ENCODE data around the gene MTG1.
"Not testable (repeated sequence)": the region's sequence is repeated elsewhere in the genome, so short reads cannot be mapped to it uniquely, and the experiment has no call there.

MTG1 gene

DNA sequence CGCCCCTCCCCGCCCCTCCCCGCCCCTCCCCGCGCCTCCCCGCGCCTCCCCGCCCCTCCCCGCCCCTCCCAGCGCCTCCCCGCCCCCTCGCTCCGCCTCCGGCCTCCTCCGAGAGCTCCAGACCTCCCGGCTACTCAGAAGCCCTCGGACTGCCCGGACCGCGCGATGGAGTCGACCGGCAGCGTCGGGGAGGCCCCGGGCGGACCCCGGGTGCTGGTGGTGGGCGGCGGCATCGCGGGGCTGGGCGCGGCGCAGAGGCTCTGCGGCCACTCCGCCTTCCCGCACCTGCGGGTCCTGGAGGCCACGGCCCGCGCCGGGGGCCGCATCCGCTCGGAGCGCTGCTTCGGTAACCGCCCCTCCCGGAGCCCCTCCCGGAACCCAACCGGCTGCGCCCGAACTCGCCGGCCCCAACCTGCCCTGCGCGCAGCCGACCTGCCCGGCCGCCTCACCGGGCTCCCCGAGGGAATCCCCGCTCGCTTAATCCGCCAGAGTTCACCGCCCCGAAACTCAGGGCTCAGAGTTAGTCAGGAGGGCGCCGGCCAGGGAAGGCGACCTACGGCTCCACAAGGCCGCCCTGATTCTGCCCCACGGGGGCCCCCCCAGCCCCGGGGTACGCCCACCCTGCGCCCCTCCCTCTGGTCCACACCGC is 14.7 kb upstream of the MTG1 start, which contains the start of gene PAOX:
TSS of gene PAOX (plus strand) at position 111 of the 649 bp plus-strand sequence. CDS start at position 166, 55 bp downstream.
- DNase-seq = no peak

DNA sequence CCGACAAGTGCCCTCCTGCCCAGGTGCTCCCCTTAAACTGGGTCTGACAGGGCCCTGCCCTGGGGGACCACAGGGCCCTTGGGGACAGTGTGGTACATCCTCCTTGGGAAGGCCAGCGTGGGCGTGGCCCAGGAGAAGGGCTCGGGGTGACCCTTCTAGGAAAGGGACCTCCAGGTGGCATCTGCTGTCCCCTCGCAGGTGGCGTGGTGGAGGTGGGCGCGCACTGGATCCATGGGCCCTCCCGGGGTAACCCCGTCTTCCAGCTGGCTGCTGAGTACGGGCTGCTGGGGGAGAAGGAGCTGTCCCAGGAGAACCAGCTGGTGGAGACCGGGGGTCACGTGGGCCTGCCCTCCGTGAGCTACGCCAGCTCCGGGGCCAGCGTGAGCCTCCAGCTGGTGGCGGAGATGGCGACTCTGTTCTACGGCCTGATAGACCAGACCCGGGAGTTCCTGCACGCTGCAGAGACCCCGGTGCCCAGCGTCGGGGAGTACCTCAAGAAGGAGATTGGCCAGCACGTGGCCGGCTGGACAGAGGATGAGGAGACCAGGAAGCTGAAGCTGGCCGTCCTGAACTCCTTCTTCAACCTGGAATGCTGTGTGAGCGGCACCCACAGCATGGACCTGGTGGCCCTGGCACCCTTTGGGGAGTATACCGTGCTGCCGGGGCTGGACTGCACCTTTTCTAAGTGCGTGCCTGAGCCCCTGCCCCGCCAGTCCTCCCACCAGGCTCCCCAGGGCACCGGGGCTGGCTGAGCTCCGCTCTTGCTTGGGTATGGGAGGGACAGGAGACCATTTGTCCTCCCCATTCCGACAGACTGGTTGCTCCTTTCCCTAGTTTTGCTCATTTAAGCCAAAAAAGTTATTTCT is 13.9 kb upstream of the MTG1 start:
- DNase-seq = no peak

DNA sequence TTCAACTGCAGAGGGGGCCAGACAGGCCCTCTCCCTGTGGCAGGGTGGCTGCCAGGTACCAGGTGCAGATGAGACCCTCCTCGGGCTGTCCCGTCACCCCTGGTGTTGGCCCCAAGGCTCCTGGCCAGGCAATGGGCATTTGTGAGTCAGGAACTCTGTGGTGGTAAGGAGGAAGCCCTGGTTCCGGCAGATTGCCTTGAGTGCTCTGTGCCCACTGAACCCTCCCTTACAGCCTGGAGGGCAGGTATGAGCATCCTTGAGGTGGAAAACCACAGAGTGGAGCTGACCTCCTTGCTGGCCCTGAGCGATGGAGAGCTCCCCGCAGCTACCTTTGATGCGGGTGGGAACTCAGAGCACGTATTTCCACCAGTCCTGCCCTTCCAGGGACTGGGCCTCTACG is 12.9 kb upstream of the MTG1 start:
- no peak for DNase-seq

DNA sequence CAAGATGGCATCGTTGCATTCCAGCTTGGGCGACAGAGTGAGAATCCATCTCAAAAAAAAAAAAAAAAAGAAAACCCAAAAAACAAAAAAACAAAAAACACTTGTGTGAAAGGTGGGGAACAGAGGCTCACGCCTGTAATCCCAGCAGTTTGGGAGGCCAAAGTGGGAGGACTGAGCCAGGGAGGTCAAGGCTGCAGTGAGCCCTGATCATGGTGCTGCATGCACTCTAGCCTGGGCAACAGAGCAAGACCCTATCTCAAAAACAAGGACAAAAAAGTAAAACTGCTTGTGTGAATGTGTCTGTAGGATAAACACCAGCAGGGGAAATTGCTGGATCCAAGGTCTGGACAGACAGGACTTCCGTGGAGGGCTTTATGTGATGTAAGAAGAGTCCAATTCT is 10.4 kb upstream of the MTG1 start:
- no peak for DNase-seq

DNA sequence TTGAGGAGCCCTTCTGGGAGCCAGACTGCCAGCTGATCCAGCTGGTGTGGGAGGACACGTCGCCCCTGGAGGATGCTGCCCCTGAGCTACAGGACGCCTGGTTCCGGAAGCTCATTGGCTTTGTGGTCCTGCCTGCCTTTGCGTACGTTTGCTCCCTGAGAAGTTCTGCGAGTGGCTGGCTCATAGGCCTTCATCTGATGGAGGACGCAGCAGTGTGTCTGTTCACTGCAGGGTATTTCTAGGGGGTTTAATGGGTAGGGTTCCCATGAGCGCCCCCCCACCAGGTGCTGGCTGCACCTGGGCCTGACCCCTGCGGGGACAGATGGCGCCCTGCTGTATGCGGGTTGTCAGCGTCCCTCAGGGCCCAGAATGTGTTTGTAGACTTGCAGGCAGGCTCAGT is 9.9 kb upstream of the MTG1 start:
- DNase-seq = no peak

DNA sequence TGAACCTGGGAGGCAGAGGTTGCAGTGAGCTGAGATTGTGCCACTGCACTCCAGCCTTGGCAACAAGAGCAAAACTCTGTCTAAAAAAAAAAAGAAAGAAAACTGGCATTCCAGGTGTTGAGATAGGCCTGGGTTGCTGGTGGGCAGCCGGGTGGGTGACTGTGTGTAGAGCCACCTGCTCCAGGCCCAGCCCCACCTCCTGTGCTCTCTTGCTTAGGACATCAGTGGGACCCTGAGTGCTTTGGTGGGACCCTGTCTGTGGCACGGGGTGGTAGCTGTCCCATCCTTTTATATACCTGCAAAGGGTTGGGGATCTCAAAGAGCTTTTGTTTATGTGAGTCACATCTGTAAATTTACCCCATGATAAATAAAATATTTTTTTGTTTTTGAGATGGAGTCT is 8.7 kb upstream of the MTG1 start:
- DNase-seq = no peak

DNA sequence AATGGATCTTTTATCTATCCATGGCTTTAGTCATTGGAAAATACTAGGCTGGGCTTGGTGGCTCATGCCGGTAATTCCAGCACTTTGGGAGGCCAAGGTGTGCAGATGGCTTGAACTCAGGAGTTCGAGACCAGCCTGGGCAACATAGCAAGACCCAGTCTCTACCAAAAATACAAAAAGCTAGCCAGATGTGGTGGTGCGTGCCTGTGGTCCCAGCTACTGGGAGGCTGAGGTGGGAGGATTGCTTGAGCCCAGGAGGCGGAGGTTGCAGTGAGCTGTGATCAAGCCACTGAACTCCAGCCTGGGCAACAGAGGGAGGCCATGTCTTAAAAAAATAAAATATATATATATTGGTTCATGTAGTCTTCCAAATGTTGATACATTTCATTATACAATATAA is 7.0 kb upstream of the MTG1 start:
- not testable (repeated sequence) for DNase-seq

DNA sequence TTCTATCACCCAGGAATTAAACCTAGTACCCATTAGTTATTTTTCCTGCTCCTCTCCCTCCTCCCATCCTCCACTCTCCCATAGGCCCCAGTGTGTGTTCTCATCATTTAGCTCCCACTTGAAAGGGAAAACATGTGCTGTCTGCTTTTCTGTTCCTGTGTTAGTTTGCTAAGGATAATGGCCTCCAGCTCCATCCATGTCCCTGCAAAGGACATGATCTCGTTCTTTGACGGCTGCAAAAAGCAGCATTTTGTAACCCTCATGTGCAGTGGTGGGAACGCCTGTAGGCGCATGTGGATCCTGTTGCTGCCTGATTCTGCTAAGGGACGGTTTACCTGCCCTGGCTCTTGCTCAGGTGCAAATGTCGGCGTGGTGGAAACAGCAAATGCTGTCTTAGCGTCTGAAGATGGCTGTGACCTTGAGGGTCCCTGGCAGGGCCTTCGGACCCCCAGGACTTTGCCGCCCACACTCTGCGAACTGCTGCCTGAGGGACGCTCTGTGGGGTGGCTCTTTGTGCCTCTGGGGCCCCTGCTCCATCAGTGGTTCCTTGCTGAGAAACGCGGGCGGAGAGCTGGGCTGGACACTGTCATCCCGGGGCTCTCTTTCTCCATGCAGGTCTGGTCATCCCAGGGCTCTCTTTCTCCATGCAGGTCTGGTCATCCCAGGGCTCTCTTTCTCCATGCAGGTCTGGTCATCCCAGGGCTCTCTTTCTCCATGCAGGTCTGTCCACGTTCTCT is 5.6 kb upstream of the MTG1 start:
- DNase-seq = no peak

DNA sequence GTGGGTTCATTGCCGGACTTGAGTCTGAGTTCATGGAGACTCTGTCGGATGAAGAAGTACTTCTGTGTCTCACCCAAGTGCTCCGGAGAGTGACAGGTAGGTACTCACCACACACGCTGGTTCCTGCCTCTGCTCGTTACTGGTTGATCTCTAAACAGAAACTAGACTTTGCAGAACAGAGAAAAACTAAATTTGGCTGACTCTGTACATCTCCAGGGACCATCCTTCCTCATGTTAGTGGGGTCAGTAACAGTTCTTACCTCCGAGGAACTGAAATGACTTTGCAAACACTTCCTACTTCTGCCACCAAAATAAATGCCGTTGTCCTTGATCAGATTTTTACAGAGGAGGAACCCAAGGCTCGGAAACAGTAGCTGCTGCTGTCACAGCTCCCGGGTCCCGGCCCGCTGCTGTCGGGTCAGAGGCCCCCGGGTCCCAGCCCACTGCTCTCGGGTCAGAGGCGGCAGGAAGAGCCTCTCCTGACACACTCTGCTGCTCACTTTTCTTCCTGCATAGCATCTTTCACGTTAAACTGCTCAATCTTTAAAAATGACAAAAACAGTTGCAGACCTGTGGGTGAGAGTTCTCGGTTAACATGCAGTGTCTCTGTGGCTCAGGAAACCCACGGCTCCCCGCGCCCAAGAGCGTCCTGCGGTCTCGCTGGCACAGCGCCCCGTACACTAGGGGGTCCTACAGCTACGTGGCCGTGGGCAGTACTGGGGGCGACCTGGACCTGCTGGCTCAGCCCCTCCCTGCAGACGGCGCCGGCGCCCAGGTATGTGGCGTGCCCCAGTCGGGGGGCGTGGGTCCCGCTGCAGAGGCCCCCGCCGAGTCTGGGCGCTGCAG is 4.8 kb upstream of the MTG1 start:
- DNase-seq = no peak

DNA sequence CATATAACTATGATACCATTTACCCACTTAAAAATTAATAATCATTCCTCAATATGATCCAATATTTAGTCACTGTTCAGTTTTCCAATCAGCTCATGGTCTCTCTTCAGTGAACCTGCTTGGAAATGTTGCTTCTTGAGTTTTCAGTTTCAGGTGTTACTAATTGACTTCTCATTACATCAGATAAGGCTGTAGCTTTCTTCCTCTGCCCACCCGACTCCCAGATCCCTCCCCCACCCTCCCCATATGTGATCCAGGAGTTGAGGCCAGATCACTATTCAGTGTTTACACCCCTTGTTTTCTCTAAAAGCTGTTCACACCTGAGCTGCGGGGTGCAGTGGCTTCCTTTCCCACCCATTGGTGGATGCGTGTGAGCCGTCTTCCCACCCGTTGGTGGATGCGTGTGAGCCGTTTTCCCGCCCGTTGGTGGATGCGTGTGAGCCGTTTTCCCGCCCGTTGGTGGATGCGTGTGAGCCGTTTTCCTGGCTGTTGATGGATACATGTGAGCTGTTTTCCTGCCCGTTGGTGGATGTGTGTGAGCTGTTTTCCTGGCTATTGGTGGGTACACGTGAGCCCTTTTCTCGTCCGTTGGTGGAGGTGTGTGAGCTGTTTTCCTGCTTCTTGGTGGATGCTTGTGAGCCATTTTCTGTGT is 3.2 kb upstream of the MTG1 start:
- DNase-seq = no peak

DNA sequence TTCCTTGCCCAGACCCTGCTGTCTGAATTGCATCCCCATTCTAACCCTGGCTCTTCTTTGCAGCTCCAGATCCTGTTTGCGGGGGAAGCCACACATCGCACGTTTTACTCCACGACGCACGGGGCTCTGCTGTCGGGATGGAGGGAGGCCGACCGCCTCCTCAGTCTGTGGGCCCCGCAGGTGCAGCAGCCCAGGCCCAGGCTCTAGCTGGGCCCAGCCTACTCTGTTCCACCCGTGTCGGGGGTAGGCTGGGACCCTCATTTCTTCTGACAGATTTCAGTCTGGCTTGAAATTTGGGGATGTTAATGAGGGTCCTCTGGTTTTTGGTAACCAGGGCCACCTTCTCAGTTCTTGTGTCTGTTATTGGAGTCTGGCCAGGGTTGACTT is 2.7 kb upstream of the MTG1 start:
- no peak for DNase-seq

DNA sequence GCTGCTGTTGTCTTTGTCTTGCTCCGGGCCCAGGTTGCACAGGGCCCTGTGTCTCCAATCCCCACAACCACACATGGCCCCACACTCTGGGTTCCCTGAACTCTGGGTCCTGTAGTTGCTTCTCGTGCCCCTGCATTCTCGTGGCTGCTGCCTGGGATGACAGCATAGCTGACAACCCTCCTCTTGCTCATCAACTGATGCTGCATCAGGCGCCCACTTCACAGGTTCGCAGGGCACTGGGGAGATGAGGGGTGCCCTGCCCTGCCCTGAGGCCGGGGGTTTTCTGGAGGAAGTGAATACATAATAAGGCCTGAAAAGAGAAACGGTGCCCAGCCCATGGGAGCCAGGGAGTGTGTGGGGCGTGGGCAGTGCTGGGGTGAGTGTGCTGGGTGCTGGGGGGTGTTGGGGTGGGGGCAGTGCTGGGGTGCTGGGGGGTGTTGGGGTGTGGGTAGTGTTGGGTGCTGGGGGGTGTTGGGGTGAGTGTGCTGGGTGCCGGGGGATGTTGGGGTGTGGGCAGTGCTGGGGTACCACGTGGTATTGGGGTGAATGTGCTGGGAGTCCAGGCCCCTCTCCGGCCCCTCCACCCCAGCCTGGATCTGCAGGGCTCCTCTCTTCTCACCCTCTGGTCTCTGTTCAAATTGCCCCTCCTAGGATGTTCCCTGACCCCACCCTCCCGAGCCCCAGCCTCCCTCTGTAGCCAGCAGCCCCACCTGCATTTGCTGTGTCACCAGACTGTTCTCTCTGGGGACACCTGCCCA is 2.0 kb upstream of the MTG1 start:
- no peak for DNase-seq

DNA sequence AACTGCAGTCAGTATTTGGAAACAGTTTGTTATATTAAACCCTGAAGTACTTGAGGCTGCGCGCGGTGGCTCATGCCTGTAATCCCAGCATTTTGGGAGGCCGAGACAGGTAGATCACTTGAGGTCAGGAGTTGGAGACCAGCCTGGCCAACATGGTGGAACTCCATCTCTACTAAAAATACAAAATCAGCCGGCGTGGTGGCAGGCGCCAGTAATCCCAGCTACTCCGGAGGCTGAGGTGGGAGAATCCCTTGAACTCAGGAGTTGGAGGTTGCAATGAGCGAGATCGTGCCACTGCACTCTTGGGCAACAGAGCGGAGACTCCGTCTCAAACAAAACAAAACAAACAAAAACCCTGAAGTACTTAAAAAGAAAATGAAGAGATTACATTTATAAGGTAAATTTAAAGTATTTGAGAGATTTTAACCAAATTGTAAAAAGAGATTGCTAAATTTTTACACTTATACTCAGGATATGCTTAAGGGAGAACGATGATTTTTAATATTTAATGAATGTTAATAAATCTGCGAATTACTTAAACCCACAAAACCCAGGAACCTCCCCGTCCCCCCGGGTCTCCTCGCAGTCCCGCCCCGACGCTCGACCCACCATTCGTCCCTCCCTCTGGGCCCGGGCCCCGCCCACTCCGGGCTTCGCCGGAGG is 425 bp upstream of the MTG1 start:
- DNase-seq = no peak

DNA sequence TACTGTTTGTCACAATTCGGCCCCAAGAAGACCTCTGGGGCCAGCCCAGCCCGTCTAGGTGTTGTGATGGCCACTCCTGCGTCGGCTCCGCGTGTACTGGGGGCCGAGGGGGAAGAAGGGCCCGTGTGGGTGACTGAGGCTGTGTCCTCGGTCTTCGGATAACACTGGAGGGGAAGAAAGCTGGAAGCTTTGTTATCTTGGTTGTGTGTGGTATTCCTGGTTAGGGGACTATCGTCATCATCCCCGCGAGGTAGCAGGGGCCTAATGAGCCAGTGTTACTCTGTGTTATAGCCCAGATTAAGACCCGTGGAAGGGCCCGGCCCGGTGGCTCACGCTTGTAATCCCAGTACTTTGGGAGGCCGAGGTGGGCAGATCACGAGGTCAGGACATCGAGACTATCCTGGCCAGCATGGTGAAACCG is 854 bp downstream of the MTG1 start:
- no peak for DNase-seq

DNA sequence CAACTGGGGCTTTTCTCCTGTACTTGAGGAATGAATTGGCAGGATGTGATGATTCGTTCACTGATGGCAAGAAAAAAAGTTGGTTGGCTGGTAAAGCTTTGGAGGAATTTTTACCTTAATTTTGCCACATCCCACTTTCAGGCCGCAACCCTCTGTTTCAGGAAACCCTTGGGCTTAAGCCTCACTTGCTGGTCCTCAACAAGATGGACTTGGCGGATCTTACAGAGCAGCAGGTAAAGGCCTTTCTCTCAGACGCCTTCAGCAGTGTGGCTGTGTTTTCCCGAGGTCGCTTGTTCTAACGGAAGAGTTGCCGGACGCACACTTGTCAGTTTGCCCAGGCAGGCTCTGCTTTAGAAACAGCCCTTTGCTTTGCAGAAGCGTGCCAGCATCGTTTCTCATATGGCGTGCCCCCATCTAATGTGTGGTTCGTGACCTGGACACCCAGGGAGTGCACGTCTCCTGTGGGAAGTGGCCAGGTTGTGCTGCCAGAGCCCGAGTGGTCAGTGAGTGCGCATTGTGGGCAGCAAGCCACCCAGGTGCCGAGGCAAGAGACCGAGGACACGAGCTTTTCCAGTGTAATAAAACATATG is 2.2 kb downstream of the MTG1 start:
- DNase-seq = no peak

DNA sequence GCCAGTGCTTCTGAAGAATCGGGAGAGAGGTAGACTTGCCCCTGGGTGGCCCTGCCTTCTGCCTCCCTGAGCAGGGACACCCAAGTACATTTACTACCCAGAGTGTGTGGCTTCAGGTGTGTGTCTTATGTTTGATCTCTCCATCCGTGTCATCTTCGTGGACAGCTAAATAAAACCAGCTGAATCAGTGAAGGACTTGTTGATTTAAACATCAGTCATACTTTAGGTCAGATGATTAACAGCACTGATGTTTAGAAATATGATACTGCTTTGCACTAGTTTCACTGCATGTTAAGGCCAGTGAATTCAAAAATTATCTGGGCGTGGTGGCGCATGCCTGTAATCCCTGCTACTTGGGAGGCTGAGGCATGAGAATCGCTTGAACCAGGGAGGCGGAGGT is 4.0 kb downstream of the MTG1 start:
- no peak for DNase-seq

DNA sequence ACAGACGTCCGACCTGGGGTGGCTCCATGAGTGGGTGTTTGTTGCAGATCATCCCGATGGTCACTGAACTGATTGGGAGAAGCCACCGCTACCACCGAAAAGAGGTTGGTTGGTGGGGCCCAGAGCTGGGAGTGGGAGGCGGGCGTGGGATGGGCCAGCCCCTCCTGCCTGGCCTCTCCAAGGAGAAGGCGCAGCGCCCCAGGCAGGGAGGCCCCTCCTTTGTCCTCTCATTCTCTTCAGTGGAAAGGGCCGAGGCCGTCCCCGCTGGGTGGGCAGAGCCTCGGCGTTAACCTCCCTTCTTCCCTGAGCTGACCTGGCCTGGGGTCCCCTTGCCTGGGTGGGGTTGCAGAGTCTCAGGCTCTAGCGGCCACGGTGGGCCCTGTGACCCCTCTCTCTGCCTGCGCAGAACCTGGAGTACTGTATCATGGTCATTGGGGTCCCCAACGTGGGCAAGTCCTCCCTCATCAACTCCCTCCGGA is 5.2 kb downstream of the MTG1 start:
- DNase-seq = no peak

DNA sequence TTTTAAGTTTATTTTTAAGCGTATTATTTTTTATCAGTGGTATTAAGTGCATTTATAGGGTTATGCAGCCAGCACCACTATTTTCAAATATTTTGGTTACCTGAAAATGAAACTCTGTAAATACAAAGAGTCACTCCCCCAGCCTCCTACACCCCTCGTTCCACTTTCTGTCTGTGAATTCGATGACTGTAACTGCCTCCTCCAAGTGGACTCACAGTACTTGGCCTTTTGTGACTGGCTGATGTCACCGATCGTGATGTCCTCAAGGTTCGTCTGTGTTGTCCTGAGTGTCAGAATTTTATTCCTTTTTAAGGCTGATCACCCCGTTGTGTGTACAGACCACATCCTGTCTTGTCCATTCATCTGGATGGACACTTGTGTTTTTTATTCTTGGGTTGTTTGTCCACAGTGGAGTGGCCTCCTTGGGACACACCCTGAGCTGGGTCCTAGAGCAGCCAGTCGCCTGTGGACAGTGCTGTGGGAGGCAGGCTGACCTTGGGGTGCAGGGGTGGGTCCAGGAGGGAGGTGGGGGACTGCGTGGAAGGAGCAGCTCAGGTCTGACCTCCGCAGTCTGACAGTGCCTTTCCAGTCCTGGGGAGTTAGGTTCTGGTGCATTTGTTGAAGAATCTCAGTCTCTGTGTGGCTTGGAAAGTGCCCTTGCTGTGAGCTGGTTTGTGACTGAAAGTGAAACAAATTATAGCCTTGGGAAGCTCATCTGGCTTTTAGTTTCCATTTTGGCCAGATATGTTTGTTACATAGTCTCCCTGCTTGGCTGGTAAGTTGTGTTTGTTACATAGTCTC is 6.9 kb downstream of the MTG1 start:
- DNase-seq = no peak

DNA sequence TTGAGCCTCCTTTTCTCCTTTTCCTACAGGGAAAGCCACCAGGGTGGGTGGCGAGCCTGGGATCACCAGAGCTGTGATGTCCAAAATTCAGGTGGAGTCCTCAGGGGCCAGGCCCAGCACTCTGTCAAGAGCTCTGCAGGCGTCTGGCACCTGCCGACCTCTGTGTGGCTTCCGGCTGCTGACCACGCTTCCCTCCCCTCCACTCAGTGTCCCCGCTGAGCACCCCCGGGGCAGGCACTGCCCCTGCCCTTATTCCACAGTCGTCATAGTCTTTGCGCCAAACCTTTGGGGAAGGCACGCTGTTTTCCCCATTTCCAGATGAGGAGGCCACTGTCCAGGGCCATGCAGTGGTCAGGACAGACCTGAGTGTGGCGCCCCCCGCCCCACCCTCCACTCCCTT is 7.5 kb downstream of the MTG1 start:
- DNase-seq = no peak
